ENCODE measurements around the gene LACC1. TPM values are rescaled to one million over a fixed set of nuclear protein-coding genes. Genes with fewer than 3 reads are reported as not detected.

The LACC1 gene
- total and polyA plus RNA-seq, 2 of the 8 experiments (the other 6 are each of a cell fraction or from before 2014, with no cell fraction given), result 0.57 to 3.6 TPM

- Histone ChIP-seq H4K5ac (ENCODE audit: insufficient read length, low read depth, low read length) (no peak overlapping the region), H3K27me3 (replicated peaks in 1 of 4; ENCODE audit: control insufficient read depth in 3 of 4, extremely low read depth in 1 of 4, insufficient read depth in 3 of 4, low read length in 3 of 4) (no peaks in the 10 kb centered on the region), H3K36me3 (ENCODE audit: control insufficient read depth in 2 of 4, insufficient read depth in 4 of 4, low read length in 3 of 4) (no peaks in the 10 kb centered on the region), H3K23me2 (ENCODE audit: low read depth, low read length) (no peaks in the 10 kb centered on the region), H2BK20ac (ENCODE audit: low read length) (no peak overlapping the region), H3K23ac (ENCODE audit: insufficient read length) (no peak overlapping the region), H3K18ac (ENCODE audit: extremely low read depth, low read length) (no peak overlapping the region), H2AK5ac (ENCODE audit: low read depth, low read length) (no peak overlapping the region), H2BK120ac (replicated peaks; ENCODE audit: low read depth, low read length) (no peak overlapping the region), H3K27ac (ENCODE audit: low read depth, low read length) (no peak overlapping the region), H3K9ac (replicated peaks in 1 of 4; ENCODE audit: extremely low read depth in 1 of 4, low read depth in 3 of 4, low read length in 3 of 4) (no peak overlapping the region), H2BK12ac (ENCODE audit: low read depth, low read length) (no peak overlapping the region), H2BK15ac (ENCODE audit: low read length) (no peak overlapping the region), H3K4ac (replicated peaks; ENCODE audit: insufficient read length, low read depth, low read length) (no peak overlapping the region), H2BK5ac (ENCODE audit: low read depth, low read length) (no peak overlapping the region), H4K91ac (replicated peaks; ENCODE audit: insufficient read length, low read length) (no peak overlapping the region), H3K9me3 (ENCODE audit: insufficient read depth in 2 of 2, low read depth in 1 of 2, low read length in 1 of 2) (no peaks in the 10 kb centered on the region), H3K4me3 (ENCODE audit: extremely low read depth in 1 of 4, insufficient read depth in 2 of 4, low read depth in 3 of 4, low read length in 4 of 4) (no peak overlapping the region), H3K4me2 (ENCODE audit: insufficient read depth in 1 of 2, low read depth in 2 of 2, low read length in 2 of 2) (no peak overlapping the region), H3K56ac (replicated peaks; ENCODE audit: insufficient read length, low read depth, low read length) (no peak overlapping the region), H3K14ac (ENCODE audit: insufficient read length) (no peak overlapping the region), H4K20me1 (replicated peaks in 1 of 2; ENCODE audit: control insufficient read depth in 1 of 2, insufficient read depth in 2 of 2, low read length in 2 of 2) (no peaks in the 10 kb centered on the region), H3K4me1 (replicated peaks in 1 of 4; ENCODE audit: control insufficient read depth in 3 of 4, insufficient read depth in 4 of 4, low read length in 3 of 4) (no peaks in the 10 kb centered on the region), H3K79me2 (ENCODE audit: control insufficient read depth in 1 of 2, insufficient read depth in 2 of 2, low read length in 2 of 2) (no peaks in the 10 kb centered on the region), H3K79me1 (ENCODE audit: low read depth, low read length) (no peaks in the 10 kb centered on the region), H4K8ac (ENCODE audit: extremely low read depth, insufficient read depth, low read length) (no peak overlapping the region), H2AFZ (ENCODE audit: low read length) (no peak overlapping the region)
- POLR2A ChIA-PET (ENCODE audit: partially characterized antibody), result no interaction called here
- FAIRE-seq (no peak), DNase-seq (ENCODE audit: low read depth in 1 of 2, low spot score in 2 of 2) (no peak)
- WGBS, 2 experiments (ENCODE audit: extremely low coverage in 1 of 2, insufficient coverage in 1 of 2, insufficient read length in 1 of 2, insufficient replicate concordance in 2 of 2, low coverage in 1 of 2, low lambda C conversion rate in 2 of 2, missing lambda C conversion rate in 1 of 2), result 80% methylated on average over 1 of the region's 1 CpG; no CpG with 5 or more reads in 1 of the 2 experiments
- CTCF ChIA-PET (ENCODE audit: partially characterized antibody), result interaction anchor here (0.6 to 1.4 kb wide), 2 partner anchors 30 to 941 kb away, joined by 3 to 4 read pairs; no protein-coding TSS in a partner anchor
- no peak for TF ChIP-seq PHF8 (conservative IDR thresholded peaks at IDR 0.05; ENCODE audit: low read depth, low read length)
- TF ChIP-seq KDM1A (IDR thresholded peaks at IDR 0.05; ENCODE audit: borderline replicate concordance, low read length), result no peak
- TF ChIP-seq TEAD4 (IDR thresholded peaks at IDR 0.05; ENCODE audit: low read depth, low read length), result no peak
- no peak for TF ChIP-seq RXRA (IDR thresholded peaks at IDR 0.05; ENCODE audit: insufficient read depth, low read depth, low read length)
- TF ChIP-seq TAF7 (optimal IDR thresholded peaks at IDR 0.05; ENCODE audit: borderline replicate concordance, low read depth, low read length), result no peak
- no peak for TF ChIP-seq USF2 (IDR thresholded peaks at IDR 0.05; ENCODE audit: low read length)
These were observed 58.1 kb downstream of the LACC1 start for GRCh38 chr13:43937839-43938238.
